Measurements from ENCODE around the gene CFAP92.

- TF ChIP-seq CTCF (conservative IDR thresholded peaks at IDR 0.05) = no peak
- no peak for TF ChIP-seq ZFX (IDR thresholded peaks at IDR 0.05)
Measured at GRCh38 chr3:129033633-129034321, 39.9 kb upstream of the CFAP92 start.
